CD4-positive, alpha-beta T cell treated with Interferon alpha-2 for 1 hour (primary cell): ENCODE results near the gene ITGBL1.
A peak's percentile ranks its signal among the peaks of the same experiment; 100 is the strongest.
"Not testable (repeated sequence)": the region's sequence is repeated elsewhere in the genome, so short reads cannot be mapped to it uniquely, and the experiment has no call there.

Experiments
- DNase-seq, 2 donors: peaks; one replicate each; pipeline ENCODE4 v3.0.0-alpha.2; 2020 to 2022

The ITGBL1 gene

DNA sequence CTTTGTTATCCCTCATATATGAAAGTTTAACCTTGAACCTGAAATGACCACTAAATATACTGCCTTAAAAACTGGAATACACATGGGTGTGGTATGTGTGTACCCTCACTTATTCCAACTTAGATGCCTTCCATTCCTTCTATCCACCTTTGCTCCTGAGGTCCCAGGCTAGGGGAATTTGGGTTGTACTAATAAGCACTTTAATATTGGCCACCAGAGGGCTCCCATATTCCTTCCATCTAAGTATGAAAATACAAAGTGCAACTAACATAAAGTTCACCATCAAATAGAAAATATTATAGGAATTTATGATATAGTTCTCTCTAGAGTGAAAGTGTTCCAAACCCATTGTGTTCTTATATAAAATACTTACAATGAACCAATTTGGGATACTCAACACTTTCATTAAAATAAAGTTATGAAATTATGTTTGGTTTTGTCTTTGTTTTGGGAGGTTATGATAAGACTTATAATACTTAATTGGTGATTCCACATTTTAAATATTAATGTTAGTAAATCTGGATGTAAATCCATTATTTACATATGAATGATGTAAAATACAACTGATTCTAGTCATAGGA, 62.3 kb downstream of the ITGBL1 start:
- DNase-seq, result peak in 1 of 2 donors; percentile 56

DNA sequence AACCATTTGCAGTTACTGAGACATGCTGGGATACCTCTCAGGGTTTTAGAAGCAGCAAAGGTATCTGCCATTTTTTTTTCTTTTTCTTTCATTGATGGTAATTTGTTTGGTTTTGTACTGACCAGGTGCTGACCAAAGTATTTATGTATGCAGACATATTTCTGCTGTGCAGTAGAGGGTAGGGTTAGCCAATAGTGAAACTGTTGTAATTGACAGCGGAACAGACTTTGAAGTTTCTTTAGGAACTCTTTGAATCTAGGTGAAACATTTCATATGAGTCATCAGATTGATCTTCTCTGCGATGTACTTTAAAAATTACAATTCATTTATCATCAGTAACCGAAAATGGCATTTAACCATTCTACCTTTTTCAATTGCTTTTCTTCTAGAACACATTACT, 63.0 kb downstream of the ITGBL1 start:
- DNase-seq, result peak in 1 of 2 donors; percentile 12

DNA sequence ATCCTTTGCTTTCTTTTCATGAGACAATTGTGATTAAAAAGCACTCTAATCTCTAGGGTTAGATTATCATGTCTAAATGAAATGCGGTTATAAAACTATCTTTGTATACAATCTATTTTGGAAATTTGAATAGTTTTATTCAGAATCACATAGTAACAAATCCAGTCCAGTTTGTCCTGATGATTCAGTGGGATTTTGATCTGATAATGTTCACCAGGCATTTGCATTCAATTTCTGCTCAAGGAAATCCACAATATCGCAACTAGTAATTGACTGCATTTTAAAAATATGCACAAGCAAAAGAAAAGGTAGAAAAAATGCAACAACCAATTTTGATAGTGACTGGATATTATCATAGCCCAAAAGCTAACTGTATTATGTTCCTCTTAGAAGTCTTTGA, 63.8 kb downstream of the ITGBL1 start:
- no peak for DNase-seq

DNA sequence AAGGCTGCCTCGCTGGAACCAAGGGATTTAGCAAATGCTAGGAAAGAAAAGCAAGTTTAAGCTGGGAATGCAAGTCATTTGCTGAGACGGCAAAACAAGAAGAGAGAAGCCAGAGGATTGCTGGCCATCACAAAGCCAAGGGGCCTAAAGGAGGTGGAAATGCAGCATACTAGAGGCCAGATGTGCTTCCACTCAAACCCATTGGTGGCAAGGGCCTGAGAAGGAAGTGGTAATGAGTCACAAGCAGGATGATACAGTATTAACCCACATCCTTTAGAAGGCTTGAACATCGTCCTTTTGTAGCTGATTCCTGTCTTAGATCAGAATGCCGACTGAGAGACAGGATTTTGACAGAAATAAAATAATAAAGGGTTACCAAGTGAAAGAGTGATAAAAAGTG, 68.2 kb downstream of the ITGBL1 start:
- peak in 1 of 2 donors; percentile 58 for DNase-seq

DNA sequence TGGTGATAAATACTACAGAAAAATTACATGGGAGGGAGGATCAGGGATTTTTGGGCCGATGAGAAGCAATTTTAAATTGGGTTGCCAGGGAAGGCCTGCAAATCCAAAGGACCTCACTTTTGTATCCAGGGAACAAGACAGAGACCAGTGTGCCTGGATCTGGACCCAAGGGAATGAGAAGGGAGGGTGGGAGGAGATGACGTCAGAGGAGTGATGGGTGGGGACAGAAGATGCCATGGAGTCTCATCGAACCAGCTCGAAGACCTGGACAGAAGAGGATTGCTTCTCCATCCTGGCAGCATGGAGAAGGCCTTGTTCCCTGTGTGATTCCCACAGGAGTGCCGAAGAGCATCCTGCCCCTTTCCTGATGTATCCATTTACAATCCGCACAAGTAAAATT, 68.9 kb downstream of the ITGBL1 start:
- DNase-seq, result no peak

DNA sequence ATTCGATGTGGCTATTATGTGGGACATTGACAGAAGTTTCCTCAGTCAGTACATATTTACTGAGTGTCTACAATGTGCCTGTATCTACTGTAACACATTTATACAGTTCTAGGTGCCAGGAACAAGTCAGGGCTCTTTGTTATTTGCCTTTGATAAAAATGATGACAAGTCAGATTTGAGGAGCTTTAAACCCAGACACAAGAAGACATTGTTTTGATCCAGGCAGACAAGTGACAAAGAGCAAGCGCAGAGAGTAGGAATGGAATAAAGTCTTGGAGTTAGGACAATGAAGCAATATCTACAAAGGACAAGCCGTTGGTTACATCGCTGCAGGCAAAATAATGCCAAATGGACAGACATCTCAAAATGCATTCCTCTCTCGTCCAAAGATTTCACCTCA, 70.1 kb downstream of the ITGBL1 start:
- no peak for DNase-seq

DNA sequence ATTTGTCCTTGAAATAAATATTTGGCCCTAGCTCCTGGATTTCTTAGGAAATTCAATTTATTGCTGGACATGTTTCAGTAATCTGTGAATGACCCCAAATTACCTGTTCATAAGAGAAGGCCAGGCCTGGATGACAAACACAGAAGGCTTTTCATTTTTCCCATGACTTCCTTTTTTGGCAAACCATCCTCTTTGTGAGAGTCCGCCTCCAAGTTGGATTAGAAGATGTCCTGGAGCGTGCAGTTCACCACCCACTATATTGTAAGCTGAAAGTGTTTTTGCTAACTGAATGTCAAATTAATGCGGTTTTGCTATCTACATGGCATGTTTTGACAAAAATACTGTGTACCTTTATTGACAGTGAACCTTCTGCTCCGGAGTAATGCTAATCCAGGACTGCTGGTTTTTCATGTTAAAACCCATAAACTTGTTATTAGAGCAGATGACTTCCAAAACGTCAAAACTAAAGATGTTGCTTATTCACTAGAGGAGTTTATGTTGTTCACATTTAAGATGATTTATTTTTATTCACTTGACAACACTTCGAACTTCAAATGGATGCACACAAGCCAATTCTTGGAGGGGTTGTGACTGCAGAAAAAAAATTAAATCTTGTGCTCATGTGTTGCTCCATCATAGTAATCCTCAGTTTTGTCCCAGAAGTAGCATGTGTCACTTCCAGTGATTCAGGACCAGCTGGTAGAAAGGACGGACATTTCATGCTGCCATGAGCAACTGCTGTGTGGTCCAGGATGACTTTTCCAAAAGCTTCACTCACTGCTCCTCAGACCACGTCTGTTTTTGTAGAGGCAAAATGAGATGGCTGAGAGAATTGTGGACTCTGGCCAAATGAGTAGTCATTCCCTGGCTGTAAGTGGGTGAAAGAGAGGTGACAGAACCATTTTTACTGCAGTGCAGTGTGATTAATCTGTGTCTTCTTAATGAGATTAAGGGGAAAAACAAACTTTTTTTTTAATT, 71.0 kb downstream of the ITGBL1 start:
- DNase-seq, result no peak

DNA sequence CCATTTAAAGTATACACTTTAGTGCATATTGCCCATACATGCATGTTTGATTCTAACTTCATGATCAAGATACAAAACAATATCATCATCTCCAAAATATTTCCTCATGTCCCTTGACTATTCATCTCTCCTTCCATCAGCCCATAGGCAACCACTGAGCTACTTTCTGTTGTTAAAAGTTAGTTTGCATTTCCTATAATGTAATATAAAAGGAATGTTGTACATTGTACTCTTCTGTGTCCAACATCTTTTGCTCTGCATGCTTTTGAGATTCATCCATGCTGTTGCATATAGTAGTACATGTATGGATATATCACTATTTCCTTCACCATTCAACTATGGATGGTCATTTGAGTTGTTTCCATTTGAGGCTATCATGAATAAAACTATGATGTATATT, 74.7 kb downstream of the ITGBL1 start:
- no peak for DNase-seq

DNA sequence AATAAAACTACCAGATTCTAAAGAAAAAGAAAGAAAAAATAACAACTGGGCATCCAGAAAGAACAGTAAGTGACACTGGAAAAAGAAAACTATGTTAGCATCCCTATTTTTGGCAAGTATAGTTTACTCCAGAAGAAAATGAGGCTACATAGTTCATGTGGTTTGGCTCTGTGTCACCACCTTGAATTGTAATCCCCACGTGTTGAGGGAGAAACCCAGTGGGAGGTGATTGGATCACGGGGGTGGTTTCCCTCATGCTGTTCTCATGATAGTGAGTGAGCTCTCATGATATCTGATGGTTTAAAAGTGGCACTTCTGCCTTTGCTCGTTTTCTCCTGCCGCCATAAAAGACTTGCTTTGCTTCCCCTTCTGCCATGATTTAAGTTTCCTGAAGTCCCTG, 76.9 kb downstream of the ITGBL1 start:
- no peak for DNase-seq

DNA sequence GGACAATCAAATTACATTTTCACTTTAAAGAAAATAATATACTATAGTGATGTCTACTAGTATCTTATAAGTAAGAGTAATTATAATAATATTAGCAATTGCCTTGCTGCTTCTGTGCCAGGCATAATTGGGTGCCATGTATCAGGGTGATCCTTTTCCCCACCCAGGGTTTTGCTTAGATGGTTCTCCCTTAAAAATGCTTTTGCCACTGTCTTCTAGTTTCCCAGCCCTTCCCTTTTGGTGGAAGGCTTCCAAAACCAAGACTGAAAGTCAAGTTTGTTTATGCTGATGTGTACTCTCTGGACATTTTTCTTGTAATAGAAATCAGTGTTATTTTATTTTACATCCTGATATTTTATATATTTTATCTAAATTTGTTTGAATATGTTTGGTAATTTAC, 77.8 kb downstream of the ITGBL1 start:
- DNase-seq, result no peak

DNA sequence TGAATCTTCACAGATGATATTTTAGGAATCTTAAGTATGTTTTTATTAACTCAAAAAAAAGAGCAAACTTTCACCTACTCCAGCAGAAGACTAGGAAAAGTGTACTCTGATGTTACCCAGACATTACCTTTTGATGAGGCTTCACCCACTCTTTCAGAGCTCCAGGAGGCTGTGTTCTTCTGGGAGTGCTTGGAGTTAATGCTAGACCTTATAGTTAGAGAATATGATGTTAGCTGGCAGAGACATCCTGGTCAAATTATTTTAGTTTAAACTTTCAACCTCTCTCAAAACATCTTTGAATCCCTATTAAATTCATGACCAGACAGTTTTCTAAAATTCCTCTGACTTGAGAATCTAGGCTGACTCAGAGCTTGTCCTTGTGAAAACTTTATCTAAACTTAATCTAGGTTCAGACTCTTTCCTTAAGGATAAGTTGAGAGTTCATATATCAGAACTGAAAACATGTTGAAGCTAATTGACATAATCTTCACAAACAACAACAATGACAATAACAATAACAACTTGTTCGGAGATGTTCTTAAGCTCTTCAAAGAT, 82.8 kb downstream of the ITGBL1 start:
- no peak for DNase-seq

DNA sequence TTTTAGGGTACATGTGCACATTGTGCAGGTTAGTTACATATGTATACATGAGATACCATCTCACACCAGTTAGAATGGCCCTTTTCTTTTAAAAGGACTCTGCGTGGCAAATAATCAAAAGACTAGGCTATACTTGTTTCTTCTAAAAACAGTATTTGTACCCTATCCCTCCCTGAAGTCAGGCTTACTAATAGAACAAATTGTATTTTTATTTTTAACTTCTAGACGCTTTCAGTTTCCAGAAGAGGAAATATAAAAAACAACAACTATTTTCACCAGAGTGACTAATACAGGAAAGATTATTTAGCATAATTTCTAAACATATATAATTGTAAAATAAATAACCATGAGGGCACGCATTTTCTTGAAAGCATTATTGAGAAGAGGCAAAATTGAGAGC, 83.6 kb downstream of the ITGBL1 start:
- DNase-seq, result no peak

DNA sequence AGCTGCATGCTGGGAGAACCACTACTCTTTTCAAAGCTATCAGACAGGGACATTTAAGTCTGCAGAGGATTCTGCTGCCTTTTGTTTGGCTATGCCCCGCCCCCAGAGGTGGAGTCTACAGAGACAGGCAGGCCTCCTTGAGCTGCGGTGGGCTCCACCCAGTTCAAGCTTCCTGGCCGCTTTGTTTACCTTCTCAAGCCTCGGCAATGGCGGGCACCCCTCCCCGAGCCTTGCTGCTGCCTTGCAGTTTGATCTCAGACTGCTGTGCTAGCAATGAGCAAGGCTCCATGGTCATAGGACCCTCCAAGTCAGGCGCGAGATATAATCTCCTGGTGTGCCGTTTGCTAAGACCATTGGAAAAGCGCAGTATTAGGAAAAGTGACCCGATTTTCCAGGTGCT, 92.1 kb downstream of the ITGBL1 start:
- not testable (repeated sequence) for DNase-seq

DNA sequence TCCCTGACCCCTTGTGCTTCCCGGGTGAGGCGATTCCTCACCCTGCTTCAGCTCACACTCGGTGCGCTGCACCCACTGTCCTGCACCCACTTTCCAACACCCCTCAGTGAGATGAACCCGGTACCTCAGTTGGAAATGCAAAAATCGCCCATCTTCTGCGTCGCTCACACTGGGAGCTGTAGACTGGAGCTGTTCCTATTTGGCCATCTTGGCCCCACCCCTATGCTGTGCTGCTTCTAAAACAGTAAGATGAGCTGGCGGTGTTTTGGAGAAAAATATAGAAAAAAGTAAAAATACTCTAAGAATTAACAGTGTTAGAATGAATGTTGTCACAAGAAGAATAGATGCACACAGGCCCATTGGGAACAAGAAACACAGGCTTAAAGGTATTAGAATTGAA, 92.5 kb downstream of the ITGBL1 start:
- DNase-seq, result no peak

DNA sequence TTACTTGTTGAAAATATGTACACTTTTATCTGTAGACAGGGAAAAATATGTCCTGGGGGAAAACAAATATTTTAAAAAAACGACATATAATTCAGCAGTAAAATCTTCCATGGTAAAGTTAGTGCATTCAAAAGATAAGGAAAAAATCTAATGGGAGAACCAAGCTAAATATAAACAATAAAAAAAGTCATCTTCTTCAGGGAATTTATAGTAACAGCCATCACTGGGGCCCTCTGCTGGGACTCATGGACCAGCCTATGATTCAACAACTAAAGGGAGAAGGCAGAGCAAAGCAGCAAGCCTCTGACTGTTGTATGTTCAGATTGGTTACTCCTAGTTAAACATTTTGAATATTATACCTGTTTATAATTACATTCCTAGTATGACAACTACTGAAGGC, 93.0 kb downstream of the ITGBL1 start:
- DNase-seq, result no peak

DNA sequence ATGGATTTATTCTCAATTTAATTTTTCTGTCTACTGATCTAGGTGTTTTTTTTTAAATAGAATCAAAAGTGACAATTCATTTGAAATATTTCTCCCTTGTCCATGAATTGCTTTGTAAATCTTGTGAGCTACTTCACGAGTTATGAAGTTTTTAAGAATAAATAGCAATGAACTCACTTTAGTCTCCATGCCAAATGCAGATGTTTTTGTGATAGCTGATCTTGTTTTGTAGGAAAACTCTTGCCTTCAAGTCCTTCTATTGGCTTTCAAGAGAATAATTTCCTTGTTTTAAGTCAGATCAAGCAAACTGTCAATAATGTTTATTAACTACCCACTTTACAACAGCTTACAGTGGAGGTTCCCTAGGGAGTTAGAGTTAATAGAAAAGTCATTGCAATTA, 99.8 kb downstream of the ITGBL1 start:
- no peak for DNase-seq

DNA sequence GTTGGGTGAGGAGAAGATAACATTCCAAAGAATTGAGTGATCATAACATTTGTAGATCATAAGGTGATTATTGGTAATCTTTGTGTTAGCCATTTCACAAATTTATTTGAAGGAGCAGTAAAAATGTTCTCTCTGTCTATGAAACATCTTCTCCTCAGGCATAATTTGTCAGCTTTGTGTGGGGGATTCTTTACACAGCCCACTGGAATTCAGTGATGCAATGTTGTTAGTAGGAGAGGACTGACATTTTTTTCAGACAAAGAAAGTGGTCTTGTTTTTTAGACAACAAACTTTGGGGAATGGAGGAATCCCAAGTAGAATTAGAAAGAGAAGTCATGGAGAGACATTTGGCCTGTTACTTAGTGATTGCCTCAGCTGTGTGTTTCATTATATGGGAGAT, 100.3 kb downstream of the ITGBL1 start:
- DNase-seq, result no peak

DNA sequence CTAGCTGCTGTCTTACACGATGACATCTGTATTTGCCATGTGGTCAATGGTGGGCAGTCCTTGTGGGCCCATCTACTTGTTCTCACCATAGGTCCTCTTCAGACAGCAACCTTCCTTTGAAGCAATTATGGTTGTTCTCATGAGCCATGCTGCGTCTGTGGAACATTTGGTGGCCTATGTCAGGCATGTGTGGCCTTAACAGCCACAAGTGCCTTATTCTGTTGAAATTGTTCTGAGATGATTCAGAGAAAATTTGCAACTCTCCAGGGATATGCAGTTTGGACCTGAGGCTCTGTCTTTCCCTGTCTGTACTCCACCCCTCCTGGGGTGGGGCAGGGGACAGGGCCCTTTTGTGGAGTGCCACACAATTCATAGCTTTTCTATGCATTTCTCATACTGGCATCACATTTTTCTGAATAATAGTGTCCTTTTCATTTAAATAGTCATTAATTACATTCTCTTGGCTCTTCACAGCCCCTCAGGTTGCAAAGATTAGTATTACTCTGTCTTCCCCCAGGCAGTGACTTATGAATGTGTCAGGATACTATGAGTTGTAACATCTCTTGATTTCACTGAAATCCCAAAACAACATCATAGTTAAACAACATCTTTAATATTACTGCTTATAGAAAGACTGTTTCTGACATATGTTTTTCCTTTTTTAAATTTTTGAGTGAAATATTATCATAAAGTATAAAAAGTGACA, 102.1 kb downstream of the ITGBL1 start:
- no peak for DNase-seq

DNA sequence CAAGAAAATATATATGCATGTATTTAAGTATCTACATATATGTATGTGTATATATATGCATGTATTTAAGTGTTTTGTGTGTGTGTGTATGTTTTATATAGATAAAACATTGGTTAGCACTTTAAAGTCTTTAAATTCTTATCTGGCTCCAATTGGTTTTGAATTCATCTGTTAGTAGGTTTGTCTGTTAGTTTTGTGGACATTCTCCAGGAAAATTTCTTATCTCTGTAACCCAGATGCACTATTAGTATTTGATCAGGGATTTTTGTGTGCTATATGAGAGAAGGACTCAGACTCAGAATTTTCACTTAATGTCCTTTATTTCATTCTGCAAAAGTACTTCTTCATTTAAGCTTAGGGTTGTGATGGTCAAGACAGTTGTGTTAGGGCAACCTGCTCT, 103.1 kb downstream of the ITGBL1 start:
- DNase-seq, result no peak

DNA sequence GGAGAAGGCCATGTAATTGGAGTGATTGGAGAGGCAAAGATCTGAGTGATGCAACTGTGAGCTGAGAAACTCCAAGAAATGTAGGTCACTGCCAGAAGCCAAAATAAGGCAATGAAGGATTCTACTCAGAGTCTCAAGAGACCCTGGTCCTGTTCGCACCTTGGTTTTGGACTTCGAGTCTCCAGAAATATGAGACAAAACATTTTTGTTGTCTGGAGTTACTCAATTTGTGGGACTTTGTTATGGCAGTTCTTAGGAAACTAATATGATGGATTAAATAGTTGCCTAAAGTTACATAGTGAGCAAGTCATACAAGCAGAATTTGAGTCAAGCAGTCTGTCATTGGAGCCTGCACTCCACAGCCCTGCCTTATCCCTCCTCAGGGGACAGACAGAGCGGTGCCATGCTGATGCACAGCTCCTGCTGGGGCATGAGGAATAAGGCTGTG, 104.2 kb downstream of the ITGBL1 start:
- DNase-seq, result no peak

DNA sequence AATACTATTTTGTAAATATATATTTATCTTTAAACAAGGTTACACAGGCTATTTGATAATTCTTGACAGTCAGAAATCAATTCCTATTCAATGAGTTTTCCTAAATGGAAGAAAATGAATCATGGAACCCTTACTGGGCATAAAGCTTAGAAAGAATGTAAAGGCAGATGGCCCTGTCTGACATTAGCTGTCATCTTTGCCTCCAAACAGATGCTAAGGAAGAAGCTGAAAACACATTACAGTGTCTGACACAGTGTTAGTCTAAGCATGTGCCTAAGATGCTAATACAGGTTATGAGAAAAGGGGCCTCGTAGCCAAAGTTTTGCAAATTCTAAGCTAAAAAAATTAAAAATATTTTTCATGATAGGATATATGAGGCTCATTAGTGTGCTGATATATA, 112.8 kb downstream of the ITGBL1 start:
- no peak for DNase-seq

DNA sequence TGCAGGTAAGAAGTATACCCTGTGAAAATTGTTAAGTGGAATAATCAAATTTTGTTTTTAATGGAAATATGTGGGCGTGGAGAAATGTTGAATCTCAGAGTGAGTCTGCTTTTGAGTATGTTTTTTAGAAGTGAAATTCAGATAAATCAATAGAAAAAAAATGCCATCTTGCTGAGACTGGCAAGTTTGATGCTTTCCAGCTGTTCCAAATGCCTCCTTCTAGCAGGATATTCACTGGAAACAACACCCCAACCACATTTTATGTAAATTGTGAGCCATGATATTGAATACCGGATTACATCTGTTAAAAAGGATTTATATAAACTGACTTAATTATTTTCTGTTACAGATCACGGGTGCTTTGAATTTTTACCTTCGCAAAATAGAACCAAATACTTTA, 115.4 kb downstream of the ITGBL1 start:
- DNase-seq, result no peak

DNA sequence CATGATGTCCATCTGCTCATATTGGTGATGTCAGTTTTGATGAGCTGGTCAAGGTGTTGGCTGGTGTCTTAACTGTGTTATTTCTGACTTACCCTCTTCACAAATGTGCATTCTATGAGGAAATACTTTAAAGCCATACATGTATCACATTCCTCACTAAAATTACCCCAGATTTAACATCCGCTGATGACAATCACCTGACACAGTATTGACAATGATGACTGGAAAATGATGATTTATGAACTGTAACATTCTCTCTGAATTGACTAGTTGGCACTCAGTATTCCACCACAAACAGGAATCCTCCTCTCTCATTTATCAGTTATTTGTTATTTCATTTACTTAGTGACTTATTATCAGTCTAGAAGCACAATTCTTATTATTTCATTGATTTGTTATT, 117.3 kb downstream of the ITGBL1 start:
- DNase-seq, result no peak

DNA sequence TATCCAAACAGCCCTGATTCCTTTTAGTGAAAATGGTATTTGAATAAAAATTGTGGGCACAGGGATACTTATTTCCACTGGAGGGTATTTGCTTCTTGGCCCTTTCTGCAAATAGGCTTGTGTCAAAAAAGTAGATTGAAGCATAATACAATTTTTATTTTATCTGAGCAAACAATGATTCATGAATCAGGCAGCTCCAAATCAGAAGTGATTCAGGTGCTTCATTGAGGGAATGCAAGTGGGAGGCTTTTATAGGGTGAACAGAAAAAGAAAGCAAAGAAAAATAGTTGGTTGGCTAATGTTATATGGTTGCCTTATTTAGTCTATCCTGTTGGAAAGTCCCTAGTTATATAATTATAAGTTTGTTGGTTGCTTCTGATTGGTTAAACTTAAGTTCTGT, 117.9 kb downstream of the ITGBL1 start:
- no peak for DNase-seq
